ENCODE data around the gene TTLL4.

DNA sequence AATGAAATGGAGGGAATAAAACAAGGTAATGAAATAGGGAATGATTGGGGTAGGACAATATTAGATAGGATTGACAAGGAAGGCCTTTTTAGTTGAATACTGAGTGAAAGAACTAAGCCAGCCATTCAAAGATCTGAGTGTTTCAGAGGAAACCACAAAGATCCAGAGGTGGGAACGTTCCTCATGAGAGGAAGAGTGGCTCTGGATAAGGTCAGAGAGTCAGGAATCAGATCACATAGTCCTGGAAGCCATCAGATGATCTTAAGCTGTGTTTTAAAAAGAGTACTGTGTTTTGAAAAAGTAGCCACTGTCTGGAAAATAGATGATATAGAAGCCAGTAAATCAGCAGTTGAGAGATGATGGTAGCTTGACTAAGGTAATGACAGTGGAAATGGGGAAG, 11.8 kb downstream of the TTLL4 start:
- TF ChIP-seq, protein P1, sequence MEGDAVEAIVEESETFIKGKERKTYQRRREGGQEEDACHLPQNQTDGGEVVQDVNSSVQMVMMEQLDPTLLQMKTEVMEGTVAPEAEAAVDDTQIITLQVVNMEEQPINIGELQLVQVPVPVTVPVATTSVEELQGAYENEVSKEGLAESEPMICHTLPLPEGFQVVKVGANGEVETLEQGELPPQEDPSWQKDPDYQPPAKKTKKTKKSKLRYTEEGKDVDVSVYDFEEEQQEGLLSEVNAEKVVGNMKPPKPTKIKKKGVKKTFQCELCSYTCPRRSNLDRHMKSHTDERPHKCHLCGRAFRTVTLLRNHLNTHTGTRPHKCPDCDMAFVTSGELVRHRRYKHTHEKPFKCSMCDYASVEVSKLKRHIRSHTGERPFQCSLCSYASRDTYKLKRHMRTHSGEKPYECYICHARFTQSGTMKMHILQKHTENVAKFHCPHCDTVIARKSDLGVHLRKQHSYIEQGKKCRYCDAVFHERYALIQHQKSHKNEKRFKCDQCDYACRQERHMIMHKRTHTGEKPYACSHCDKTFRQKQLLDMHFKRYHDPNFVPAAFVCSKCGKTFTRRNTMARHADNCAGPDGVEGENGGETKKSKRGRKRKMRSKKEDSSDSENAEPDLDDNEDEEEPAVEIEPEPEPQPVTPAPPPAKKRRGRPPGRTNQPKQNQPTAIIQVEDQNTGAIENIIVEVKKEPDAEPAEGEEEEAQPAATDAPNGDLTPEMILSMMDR (conservative IDR thresholded peaks at IDR 0.05), result no peak
- TF ChIP-seq EZH2 (IDR thresholded peaks at IDR 0.05; ENCODE audit: low read depth), result no peak
